ENCODE measurements around the gene KRTAP2-3.
"Not testable (repeated sequence)": the region's sequence is repeated elsewhere in the genome, so short reads cannot be mapped to it uniquely, and the experiment has no call there.

DNA sequence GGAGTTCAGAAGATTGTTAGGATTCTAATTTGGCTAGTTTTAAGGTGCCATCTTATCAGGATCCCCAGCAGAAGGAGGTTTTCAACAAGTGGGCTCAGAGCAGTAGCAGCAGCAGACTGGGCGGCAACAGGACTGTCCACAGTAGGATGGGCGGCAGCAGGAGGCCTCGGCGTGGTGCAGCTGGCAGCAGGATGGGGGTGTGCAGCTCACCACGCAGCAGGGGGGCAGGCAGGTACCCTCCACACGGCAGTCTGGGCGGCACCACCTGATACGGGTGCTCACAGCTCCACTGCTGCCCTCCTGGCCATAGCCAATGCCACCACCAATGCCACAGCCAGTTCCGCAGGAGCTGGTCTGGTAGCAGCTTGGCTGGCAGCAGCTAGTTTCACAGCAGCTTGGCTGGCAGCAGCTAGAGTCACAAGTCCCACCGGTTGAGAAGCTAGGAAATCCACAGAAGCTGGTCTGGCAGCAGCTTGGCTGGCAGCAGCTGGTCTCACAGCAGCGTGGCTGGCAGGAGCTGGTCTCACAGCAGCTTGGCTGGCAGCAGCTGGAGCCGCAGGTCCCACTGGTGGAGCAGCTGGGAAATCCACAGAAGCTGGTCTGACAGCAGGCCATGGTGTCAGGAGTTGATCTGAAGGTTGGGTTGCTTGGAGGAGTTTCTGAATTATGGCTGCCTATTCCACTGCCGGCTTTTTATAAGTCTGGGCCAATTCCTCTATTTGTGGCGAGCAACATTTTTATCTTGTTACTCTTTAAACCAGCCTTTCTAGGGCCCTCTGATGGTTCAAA, 18.9 kb downstream of the KRTAP2-3 start, which contains the start of gene KRTAP1-1:
- TF ChIP-seq, protein P1, sequence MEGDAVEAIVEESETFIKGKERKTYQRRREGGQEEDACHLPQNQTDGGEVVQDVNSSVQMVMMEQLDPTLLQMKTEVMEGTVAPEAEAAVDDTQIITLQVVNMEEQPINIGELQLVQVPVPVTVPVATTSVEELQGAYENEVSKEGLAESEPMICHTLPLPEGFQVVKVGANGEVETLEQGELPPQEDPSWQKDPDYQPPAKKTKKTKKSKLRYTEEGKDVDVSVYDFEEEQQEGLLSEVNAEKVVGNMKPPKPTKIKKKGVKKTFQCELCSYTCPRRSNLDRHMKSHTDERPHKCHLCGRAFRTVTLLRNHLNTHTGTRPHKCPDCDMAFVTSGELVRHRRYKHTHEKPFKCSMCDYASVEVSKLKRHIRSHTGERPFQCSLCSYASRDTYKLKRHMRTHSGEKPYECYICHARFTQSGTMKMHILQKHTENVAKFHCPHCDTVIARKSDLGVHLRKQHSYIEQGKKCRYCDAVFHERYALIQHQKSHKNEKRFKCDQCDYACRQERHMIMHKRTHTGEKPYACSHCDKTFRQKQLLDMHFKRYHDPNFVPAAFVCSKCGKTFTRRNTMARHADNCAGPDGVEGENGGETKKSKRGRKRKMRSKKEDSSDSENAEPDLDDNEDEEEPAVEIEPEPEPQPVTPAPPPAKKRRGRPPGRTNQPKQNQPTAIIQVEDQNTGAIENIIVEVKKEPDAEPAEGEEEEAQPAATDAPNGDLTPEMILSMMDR (IDR thresholded peaks at IDR 0.05) = not testable (repeated sequence)
- peak in 1 of 2 donors; percentile 54 for TF ChIP-seq POLR2AphosphoS5 (IDR thresholded peaks at IDR 0.05; ENCODE audit: insufficient read depth in 1 of 2, low read depth in 1 of 2)
- TF ChIP-seq POLR2A (IDR thresholded peaks at IDR 0.05) = not testable (repeated sequence)
